ENCODE measurements around the gene COL23A1.

COL23A1 gene

DNA sequence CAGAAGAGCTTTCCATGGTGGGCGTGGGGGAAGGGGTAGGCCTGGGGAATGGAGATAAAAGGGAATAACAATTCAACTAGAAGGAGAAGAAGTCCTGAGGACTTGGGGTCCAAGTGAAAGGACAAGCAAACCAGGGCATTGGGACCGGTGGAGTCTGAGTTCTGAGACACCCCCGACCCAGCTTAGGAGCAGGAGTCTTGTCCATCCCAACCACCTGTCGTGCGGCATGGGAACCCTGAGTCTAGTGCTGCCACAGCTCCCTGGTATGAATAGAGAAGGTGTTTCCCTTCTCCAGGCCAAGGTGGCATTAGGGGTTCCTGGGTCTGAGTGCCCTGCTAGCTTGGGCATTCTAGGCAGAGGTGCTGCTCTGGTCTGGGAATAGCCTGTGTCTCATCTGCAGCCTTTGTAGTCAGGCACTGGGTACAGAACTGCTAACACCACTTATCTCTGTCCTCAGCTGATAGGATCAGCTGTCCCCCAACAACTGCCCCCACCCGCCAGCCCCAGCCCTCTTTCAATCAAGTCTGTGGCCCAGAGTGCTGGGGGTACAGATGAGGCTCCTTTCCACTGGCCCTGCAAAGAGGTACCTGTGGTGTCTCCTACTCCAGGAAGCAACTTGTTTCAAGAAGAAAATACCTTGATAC lies 375.9 kb downstream of the COL23A1 start:
- TF ChIP-seq, protein P1, sequence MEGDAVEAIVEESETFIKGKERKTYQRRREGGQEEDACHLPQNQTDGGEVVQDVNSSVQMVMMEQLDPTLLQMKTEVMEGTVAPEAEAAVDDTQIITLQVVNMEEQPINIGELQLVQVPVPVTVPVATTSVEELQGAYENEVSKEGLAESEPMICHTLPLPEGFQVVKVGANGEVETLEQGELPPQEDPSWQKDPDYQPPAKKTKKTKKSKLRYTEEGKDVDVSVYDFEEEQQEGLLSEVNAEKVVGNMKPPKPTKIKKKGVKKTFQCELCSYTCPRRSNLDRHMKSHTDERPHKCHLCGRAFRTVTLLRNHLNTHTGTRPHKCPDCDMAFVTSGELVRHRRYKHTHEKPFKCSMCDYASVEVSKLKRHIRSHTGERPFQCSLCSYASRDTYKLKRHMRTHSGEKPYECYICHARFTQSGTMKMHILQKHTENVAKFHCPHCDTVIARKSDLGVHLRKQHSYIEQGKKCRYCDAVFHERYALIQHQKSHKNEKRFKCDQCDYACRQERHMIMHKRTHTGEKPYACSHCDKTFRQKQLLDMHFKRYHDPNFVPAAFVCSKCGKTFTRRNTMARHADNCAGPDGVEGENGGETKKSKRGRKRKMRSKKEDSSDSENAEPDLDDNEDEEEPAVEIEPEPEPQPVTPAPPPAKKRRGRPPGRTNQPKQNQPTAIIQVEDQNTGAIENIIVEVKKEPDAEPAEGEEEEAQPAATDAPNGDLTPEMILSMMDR (conservative IDR thresholded peaks at IDR 0.05): no peak
- no peak overlapping the region for H3K27ac ChIP-seq

DNA sequence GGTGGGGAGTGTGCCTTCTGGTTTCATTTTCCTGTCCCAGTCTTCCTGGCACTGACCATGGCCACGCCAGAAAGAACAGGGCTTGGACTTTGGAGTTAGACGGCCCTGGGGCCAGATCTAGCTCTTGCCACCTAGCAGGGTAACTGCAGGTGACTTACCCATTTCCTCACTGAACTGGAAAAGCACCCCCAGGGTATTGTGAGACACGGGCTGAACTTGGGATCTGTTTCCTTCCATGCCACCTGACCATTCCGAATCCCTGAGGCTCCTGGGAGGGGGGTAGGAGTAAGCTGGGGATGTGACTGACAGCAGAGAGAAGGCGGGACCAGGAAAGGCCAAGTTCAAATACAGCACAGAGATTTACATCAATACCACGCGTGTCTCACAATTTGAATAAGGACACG lies 376.4 kb downstream of the COL23A1 start:
- TF ChIP-seq, protein P1 (conservative IDR thresholded peaks at IDR 0.05): no peak
- no peak overlapping the region for H3K27ac ChIP-seq

DNA sequence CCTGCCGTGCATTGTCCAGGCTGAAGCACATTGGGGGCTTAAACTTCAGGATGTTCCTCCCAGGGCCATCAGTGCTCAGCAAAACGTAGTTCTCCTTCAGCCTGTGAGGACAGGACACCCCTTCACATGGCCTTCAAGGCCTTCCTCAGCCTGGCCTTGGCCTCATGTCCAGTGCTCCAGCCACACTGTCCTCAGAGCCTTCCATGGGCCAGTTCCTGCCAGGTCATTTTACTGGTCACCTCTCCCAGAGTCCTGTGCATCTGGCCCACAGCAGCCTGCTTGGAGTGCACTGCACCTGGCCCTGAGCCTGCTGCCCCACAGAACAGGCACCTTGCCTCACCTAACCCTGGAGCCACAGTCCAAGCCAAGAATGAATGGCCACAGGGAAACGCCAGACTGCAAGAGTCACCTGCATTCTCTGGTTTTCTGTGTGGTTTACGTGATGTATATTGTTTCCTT lies 377.2 kb downstream of the COL23A1 start:
- TF ChIP-seq, protein P1 (conservative IDR thresholded peaks at IDR 0.05): no peak
- H3K27ac ChIP-seq: no peak overlapping the region

DNA sequence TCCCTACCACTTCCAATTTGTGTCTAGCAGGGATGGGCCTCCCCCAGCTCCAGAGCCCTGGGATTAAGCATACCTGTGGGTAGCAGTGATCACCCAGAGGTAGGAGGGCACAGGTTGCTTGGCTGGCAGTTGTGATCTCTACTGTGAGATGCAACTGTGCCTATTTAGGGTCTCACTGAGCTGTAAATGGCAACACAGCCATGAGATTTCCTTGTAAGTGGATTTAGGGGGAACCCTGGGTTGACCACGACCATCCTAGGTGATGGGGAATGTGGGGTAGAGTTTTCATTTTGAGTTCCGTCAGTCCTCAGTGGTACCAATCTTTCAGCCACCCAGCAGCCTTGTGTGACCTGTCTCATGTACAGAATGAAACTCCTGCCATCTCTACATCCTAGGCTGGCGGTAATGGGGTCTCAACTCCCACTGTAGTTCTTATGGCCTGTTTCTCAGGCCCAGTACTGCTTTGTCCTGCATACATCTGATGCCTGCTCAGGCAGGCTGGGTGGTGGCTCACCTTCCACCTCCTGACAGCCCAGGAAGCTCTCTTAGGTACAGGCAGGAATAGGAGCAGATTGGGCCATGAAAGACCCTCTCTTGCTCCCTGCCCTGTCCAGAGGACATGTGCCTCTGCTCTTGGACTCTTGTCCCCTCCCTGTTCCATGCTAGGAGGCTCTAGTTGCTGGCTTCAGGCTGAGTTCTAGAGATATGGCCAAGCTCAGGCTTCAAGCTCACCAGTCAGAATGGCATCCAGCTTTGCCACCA lies 377.8 kb downstream of the COL23A1 start:
- TF ChIP-seq, protein P1 (conservative IDR thresholded peaks at IDR 0.05): no peak
- H3K27ac ChIP-seq: no peak overlapping the region

DNA sequence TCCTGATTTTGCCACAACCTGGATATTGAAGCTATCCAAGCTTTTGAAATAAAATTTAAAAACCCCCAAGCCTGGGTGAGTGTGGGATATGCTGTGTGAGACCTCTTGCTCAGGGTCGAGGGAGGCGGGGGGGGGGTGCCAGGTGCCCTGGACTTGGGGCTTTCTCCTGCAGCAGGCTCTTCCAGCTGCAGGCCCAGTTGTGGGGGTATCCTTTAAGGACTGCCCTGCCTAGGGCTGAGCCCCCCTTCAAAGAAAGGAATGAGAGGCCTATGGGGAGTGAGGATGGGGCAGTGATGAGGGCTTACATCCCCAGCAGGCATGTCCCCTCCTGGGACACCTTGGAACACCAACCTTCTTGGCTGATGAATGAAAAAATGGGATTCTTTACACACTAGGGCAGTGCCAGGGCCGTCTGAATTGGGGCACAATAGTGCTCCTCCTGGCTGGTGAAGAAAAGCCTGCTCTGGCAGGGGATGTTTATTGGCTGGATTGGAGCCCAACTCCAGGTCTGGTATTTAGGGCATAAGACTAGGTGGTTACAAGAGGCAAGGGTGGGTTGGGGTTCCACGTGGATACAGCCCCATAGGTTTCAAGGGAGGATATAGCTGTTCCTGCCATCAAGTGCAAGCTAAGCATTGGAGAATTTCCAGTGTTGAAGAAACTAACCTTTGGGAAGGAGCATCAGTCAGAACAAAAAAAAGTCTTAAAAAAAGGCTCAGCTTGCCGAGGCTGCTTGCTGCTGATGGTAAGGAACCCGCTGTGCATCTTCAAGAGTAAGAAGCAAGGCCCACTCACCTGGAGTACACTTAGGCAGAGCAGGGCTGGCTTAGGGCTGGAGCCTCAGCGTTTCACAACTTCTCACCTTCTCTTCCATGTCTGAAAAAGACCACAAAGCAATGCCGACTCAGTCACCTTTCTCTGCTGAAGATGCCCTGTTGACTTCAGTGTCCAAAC lies 378.8 kb downstream of the COL23A1 start:
- TF ChIP-seq, protein P1 (conservative IDR thresholded peaks at IDR 0.05): no peak
- H3K27ac ChIP-seq: no peak overlapping the region

DNA sequence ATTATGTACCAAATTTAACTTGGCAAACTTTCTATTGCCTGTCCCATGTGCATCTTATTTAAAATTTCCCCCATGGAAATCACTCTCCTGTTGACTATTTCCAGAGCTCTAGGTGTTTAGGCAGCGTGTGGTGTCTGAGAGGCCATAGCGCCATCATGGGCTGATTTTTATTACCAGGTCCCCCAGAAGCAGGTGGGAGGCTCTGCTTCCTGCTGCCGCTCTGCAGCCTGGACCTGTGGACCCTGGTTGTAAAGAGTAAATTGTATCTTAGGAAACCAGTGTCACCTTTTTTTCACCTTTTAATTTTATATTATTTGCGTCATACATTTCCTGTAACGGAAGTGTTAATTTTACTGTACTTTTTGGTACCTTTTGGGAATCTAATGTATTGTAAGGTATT lies 379.5 kb downstream of the COL23A1 start:
- H3K27ac ChIP-seq: no peak overlapping the region
- TF ChIP-seq, protein P1 (conservative IDR thresholded peaks at IDR 0.05): no peak

DNA sequence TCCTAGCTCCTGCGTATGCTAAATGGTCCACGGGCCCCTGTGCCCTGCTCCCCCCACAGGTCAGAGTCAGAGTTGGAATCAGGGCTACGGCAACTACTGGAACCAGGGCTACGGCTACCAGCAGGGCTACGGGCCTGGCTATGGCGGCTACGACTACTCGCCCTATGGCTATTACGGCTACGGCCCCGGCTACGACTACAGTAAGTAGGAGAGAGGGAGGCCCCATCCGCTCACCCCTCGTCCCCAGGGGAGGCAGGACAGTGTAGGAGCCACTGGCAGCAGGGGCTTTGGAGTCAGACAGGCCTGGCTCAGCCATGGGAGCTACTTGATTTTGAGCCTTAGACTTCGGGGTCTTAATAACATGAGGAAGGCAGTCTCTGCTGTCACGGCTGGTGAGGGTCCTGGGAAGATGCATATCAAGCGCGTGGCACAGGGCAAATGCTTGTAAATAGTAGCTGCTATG lies 380.1 kb downstream of the COL23A1 start:
- TF ChIP-seq, protein P1 (conservative IDR thresholded peaks at IDR 0.05): no peak
- H3K27ac ChIP-seq: no peak overlapping the region

Data from VCaP (cell line).